Keratinocyte (primary cell): ENCODE measurements around the gene VPS50. TPM values are rescaled to one million over a fixed set of nuclear protein-coding genes. Genes with fewer than 3 reads are reported as not detected.

ENCODE experiments used
- DNase-seq: peaks from one replicate; pipeline ENCODE4 v3.0.0-alpha.2; 2011; ENCODE audit warnings: low read depth, missing footprints, low spot score
- FAIRE-seq: peaks from 2 replicates; lab custom pipeline; 2011; peaks lifted over from hg19 to GRCh38; lab: Jason Lieb, UNC
- H2AFZ ChIP-seq: 2 replicates; pipeline ENCODE4 v1.6.0; 2012; ENCODE audit warnings: low read length, control low read depth, inconsistent platforms; ENCODE audit not compliant: control insufficient read depth
- H3K27ac ChIP-seq: 2 replicates; pipeline ENCODE4 v1.5.1; 2011; ENCODE audit warnings: low read length; ENCODE audit not compliant: control insufficient read depth, insufficient read depth
- H3K27me3 ChIP-seq: 3 replicates; pipeline ENCODE4 v1.6.0; 2011; ENCODE audit warnings: low read length; ENCODE audit not compliant: control insufficient read depth, insufficient read depth; ENCODE audit errors: extremely low read depth
- H3K36me3 ChIP-seq, 2 experiments: 2 replicates in 1 of 2; 3 replicates in 1 of 2; pipeline ENCODE4 v1.5.1; 2011; ENCODE audit warnings: low read length in 2 of 2, mild to moderate bottlenecking in 1 of 2; ENCODE audit not compliant: control insufficient read depth in 2 of 2, insufficient read depth in 2 of 2; ENCODE audit errors: extremely low read depth in 1 of 2
- H3K4me1 ChIP-seq: 3 replicates; pipeline ENCODE4 v1.5.1; 2011; ENCODE audit warnings: low read length; ENCODE audit not compliant: control insufficient read depth, insufficient read depth; ENCODE audit errors: extremely low read depth
- H3K4me2 ChIP-seq: 3 replicates; pipeline ENCODE4 v1.6.0; 2011; ENCODE audit warnings: low read depth, low read length; ENCODE audit not compliant: control insufficient read depth, insufficient read depth; ENCODE audit errors: extremely low read depth
- H3K4me3 ChIP-seq, 3 experiments: fragments of 200-600 bp in 1 of 3; sonication (generic) in 1 of 3; 2 replicates in 2 of 3; 3 replicates in 1 of 3; pipeline ENCODE4 v1.5.1; 2011 to 2016; ENCODE audit warnings: low read length in 3 of 3, mild to moderate bottlenecking in 3 of 3, control low read depth in 2 of 3, inconsistent platforms in 1 of 3, low read depth in 1 of 3, mixed read lengths in 1 of 3, mixed run types in 1 of 3, moderate library complexity in 1 of 3; ENCODE audit not compliant: control insufficient read depth in 2 of 3, insufficient read depth in 2 of 3; ENCODE audit errors: extremely low read depth in 1 of 3
- H3K79me2 ChIP-seq: 2 replicates; pipeline ENCODE4 v1.6.0; 2012; ENCODE audit warnings: low read length; ENCODE audit not compliant: control insufficient read depth, insufficient read depth
- H3K9ac ChIP-seq: 3 replicates; pipeline ENCODE4 v1.6.0; 2011; ENCODE audit warnings: low read length; ENCODE audit not compliant: control insufficient read depth, insufficient read depth; ENCODE audit errors: extremely low read depth
- H3K9me1 ChIP-seq: 3 replicates; pipeline ENCODE4 v1.6.0; 2011; ENCODE audit warnings: low read length; ENCODE audit not compliant: control insufficient read depth, insufficient read depth; ENCODE audit errors: extremely low read depth
- H3K9me3 ChIP-seq: 2 replicates; pipeline ENCODE4 v1.5.1; 2012; ENCODE audit warnings: low read depth, low read length; ENCODE audit not compliant: control insufficient read depth
- H4K20me1 ChIP-seq: 3 replicates; pipeline ENCODE4 v1.6.0; 2011; ENCODE audit warnings: low read length; ENCODE audit not compliant: control insufficient read depth, insufficient read depth; ENCODE audit errors: extremely low read depth
- EZH2 ChIP-seq: IDR thresholded peaks from one replicate; pipeline ENCODE4 v1.6.1; 2012; ENCODE audit warnings: inconsistent platforms, mild to moderate bottlenecking, low read length, moderate library complexity
- dilution Hi-C: fragments of 300-500 bp; cut with MboI; formaldehyde crosslinking; loops from one replicate; pipeline ENCODE4 v1.7.0; 2020; ENCODE audit warnings: low sequenced_read_pairs; ENCODE audit not compliant: extremely low pct_ligation_motif_present
- polyA plus RNA-seq, 5 experiments: library from polyadenylated mRNA; depleted of rRNA in 3 of 5; stranded (reverse) in 3 of 5; stranded (forward) in 1 of 5; unstranded in 1 of 5; fragments of >200 nt; gene quantifications; 1 replicate in 1 of 5; 2 replicates in 3 of 5; 3 replicates in 1 of 5; pipeline versions ENCODE4 v1.2.1 to v1.2.3, GENCODE V29; 2011 to 2012; ENCODE audit warnings: missing spikeins in 2 of 5, low read depth in 1 of 5, low replicate concordance in 1 of 5
- TF ChIP-seq, protein P1 (sequence below), 3 experiments: IDR thresholded peaks in 1 of 3; conservative IDR thresholded peaks in 1 of 3; optimal IDR thresholded peaks in 1 of 3; 2 replicates in 2 of 3; 3 replicates in 1 of 3; pipeline versions ENCODE3 to v1.5.1; 2011; ENCODE audit warnings: low read length in 3 of 3, mild to moderate bottlenecking in 3 of 3, moderate library complexity in 2 of 3, control low read depth in 1 of 3, inconsistent platforms in 1 of 3; ENCODE audit not compliant: insufficient read depth in 2 of 3; ENCODE audit errors: extremely low read depth in 1 of 3

Gene VPS50
- polyA plus RNA-seq, 1 donor (not counting 4 experiments of a cell fraction or from before 2014, with no cell fraction given): 17.0 TPM

DNA sequence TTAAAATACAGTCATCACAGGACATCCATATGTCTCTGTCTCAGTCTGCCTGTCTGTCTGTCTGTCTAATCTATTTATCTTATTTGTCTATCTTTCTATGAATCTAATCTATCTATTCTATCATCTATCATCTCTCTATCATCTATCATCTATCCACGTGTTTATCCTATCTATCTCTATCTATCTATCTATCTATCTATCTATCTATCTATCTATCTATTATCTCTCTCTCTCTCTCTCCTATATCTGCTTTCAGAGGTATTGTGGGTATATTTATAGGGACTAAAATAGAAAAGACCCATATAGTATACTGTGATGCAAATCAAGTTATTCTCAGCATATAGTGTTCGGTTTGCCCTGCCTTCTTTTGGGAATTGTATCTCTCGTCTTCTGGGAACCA lies 167.5 kb downstream of the VPS50 start:
- H3K36me3 ChIP-seq: no peaks in the 10 kb centered on the region
- H3K4me2 ChIP-seq: no peak overlapping the region
- H3K27ac ChIP-seq: no peak overlapping the region
- H4K20me1 ChIP-seq: no peaks in the 10 kb centered on the region
- no peak overlapping the region for H2AFZ ChIP-seq
- H3K4me3 ChIP-seq: no peak overlapping the region
- DNase-seq: no peak
- dilution Hi-C loops: no loop called here
- TF ChIP-seq EZH2: no peak
- TF ChIP-seq, protein P1, sequence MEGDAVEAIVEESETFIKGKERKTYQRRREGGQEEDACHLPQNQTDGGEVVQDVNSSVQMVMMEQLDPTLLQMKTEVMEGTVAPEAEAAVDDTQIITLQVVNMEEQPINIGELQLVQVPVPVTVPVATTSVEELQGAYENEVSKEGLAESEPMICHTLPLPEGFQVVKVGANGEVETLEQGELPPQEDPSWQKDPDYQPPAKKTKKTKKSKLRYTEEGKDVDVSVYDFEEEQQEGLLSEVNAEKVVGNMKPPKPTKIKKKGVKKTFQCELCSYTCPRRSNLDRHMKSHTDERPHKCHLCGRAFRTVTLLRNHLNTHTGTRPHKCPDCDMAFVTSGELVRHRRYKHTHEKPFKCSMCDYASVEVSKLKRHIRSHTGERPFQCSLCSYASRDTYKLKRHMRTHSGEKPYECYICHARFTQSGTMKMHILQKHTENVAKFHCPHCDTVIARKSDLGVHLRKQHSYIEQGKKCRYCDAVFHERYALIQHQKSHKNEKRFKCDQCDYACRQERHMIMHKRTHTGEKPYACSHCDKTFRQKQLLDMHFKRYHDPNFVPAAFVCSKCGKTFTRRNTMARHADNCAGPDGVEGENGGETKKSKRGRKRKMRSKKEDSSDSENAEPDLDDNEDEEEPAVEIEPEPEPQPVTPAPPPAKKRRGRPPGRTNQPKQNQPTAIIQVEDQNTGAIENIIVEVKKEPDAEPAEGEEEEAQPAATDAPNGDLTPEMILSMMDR (optimal IDR thresholded peaks at IDR 0.05 in 1 of 3, IDR thresholded peaks at IDR 0.05 in 1 of 3, conservative IDR thresholded peaks at IDR 0.05 in 1 of 3; ENCODE audit: extremely low read depth in 1 of 3, insufficient read depth in 2 of 3, low read length in 3 of 3): no peak
- FAIRE-seq: no peak
- H3K9me1 ChIP-seq: no peaks in the 10 kb centered on the region
- peaks cover 3% of the 10 kb centered on the region for H3K27me3 ChIP-seq
- no peaks in the 10 kb centered on the region for H3K79me2 ChIP-seq
- H3K9me3 ChIP-seq: no peaks in the 10 kb centered on the region
- H3K4me1 ChIP-seq: no peaks in the 10 kb centered on the region
- H3K9ac ChIP-seq: no peak overlapping the region

GRCh38 chr7:93402944-93403343 lies 170.8 kb downstream of the VPS50 start:
- Histone ChIP-seq H3K4me1 (no peaks in the 10 kb centered on the region), H3K79me2 (no peaks in the 10 kb centered on the region), H3K36me3 (no peaks in the 10 kb centered on the region), H3K4me2 (no peak overlapping the region), H3K9ac (no peak overlapping the region), H2AFZ (no peak overlapping the region), H3K27me3 (peaks cover 10% of the 10 kb centered on the region), H3K9me1 (no peaks in the 10 kb centered on the region), H3K9me3 (no peaks in the 10 kb centered on the region), H3K4me3 (no peak overlapping the region), H3K27ac (no peak overlapping the region), H4K20me1 (no peaks in the 10 kb centered on the region)
- TF ChIP-seq EZH2: no peak
- TF ChIP-seq, protein P1 (optimal IDR thresholded peaks at IDR 0.05 in 1 of 3, IDR thresholded peaks at IDR 0.05 in 1 of 3, conservative IDR thresholded peaks at IDR 0.05 in 1 of 3; ENCODE audit: extremely low read depth in 1 of 3, insufficient read depth in 2 of 3, low read length in 3 of 3): no peak
- DNase-seq (no peak), FAIRE-seq (no peak)
- dilution Hi-C loops: no loop called here
